Right atrium auricular region (tissue), 2 donors: Measurements from ENCODE around the gene EIF3I. TPM values are rescaled to one million over a fixed set of nuclear protein-coding genes. Genes with fewer than 3 reads are reported as not detected.
A peak's percentile ranks its signal among the peaks of the same experiment; 100 is the strongest.

Experiments used
- DNase-seq: peaks from one replicate; pipeline ENCODE4 v3.0.0-alpha.2; 2019; ENCODE audit warnings: low spot score
- H3K27ac ChIP-seq, 2 donors: fragments of 200-600 bp; sonication (generic); 1 replicate in 1 of 2; 2 replicates in 1 of 2; pipeline ENCODE4 v1.5.1; 2016 to 2019
- H3K27me3 ChIP-seq, 2 donors: fragments of 200-600 bp; sonication (generic); one replicate each; pipeline versions ENCODE4 v1.5.1 to v1.6.0; 2017 to 2019
- H3K36me3 ChIP-seq: fragments of 200-600 bp; sonication (generic); one replicate; pipeline ENCODE4 v1.5.1; 2016
- H3K4me1 ChIP-seq, 2 donors: fragments of 200-600 bp; sonication (generic); one replicate each; pipeline versions ENCODE4 v1.5.1 to v1.6.0; 2017 to 2019
- H3K4me3 ChIP-seq, 2 donors: fragments of 200-600 bp; sonication (generic); 1 replicate in 1 of 2; 2 replicates in 1 of 2; pipeline ENCODE4 v1.5.1; 2017 to 2019; ENCODE audit warnings: mild to moderate bottlenecking in 1 of 2, moderate library complexity in 1 of 2
- H3K9me3 ChIP-seq, 2 donors: fragments of 200-600 bp; sonication (generic); one replicate each; pipeline ENCODE4 v1.5.1; 2019
- total RNA-seq, 2 donors: library from RNA; depleted of rRNA; stranded (reverse); fragments of >200 nt; gene quantifications; one replicate each; pipeline ENCODE4 v1.1.0, GENCODE V29; 2016
- TF ChIP-seq, protein P1 (sequence below), 2 donors: fragments of 200-600 bp; sonication (generic); IDR thresholded peaks; one replicate each; pipeline ENCODE4 v1.5.1; 2019; ENCODE audit warnings: antibody characterized with exemption in 2 of 2

Gene EIF3I
- total RNA-seq, 2 donors from 2014 or later: 123 to 131 TPM

DNA sequence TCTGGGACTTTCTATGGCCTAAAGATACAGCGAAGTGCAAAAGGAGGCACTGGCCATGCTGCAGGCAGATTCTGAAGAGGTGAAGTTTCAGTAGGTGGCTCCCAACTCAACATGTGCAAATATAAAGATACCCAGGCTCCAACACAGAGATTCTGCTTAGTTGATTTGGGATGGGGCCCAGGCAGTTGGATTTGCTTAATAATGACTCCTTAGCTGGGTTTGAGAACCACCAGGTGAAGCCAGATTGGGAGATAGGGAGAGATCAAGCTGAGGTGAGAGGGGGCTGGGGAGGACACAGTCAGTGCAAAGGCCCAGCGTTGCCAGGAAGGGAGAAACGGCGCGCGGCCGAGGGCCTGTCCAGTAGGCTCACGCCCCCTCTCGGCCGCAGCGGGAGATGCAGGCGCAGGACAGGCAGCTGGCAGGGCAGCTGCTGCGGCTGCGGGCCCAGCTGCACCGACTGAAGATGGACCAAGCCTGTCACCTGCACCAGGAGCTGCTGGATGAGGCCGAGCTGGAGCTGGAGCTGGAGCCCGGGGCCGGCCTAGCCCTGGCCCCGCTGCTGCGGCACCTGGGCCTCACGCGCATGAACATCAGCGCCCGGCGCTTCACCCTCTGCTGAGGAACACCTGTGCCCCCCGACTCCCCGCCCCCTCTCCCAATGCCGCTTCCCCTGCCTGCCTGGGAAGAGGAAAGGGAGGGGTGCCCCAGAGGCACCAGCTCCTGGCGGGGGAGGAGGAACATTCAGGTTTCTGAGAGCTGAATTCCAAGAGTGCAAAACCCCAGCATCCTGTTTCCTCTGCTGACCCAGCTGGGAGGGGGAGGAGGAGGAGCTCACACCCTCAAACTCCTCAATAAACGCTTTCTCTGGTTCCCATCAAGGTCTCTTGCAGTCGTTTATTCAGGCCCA is 26.0 kb downstream of the EIF3I start:
- no peaks in the 10 kb centered on the region for H3K36me3 ChIP-seq
- no peaks in the 10 kb centered on the region for H3K9me3 ChIP-seq
- no peaks in the 10 kb centered on the region for H3K27me3 ChIP-seq
- peaks cover 0 to 56% of the 10 kb centered on the region in 2 donors for H3K4me1 ChIP-seq
- peak overlapping the region; percentile 66 to 67 for H3K27ac ChIP-seq
- DNase-seq: peak; percentile 88
- TF ChIP-seq, protein P1, sequence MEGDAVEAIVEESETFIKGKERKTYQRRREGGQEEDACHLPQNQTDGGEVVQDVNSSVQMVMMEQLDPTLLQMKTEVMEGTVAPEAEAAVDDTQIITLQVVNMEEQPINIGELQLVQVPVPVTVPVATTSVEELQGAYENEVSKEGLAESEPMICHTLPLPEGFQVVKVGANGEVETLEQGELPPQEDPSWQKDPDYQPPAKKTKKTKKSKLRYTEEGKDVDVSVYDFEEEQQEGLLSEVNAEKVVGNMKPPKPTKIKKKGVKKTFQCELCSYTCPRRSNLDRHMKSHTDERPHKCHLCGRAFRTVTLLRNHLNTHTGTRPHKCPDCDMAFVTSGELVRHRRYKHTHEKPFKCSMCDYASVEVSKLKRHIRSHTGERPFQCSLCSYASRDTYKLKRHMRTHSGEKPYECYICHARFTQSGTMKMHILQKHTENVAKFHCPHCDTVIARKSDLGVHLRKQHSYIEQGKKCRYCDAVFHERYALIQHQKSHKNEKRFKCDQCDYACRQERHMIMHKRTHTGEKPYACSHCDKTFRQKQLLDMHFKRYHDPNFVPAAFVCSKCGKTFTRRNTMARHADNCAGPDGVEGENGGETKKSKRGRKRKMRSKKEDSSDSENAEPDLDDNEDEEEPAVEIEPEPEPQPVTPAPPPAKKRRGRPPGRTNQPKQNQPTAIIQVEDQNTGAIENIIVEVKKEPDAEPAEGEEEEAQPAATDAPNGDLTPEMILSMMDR (IDR thresholded peaks at IDR 0.05): peak; percentile 78 to 94
- H3K4me3 ChIP-seq: no peak overlapping the region

DNA sequence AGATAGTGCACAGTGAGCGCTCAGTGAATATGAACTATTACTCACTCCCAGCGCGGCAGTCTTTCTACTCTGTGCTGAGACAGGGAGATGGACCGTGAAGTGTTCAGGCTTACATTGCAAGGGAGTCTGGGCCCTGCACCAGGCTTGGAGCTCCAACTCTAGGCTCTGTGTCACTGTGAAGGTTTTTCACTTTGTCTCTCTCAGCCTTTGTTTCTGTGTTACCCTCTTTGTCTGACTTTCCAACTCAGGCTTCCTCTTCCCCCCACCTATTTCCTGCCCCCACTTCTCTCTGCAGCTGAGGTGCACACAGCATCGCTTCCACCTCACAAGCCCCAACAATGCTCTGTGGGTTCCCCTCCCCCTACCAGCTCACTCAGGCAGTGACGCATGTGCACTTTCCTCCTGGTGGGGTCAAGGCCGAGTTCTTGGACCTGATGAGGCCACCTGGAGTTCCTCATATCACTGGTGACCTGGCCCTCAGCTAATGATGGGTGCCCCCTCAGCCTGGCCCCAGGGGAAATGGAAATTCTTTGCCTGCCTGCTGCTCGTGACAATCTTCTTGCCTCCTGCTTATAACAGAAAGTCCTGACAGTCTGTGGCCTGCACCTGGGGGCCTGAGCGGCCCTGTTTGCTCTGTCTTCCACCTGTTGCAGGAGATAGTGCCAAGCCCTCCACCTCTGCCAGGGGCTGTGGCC is 27.8 kb downstream of the EIF3I start:
- no peak for DNase-seq
- Histone ChIP-seq H3K27me3 (no peaks in the 10 kb centered on the region), H3K4me1 (peaks cover 0 to 56% of the 10 kb centered on the region in 2 donors), H3K27ac (peak overlapping the region; percentile 62 to 66), H3K4me3 (no peak overlapping the region), H3K36me3 (no peaks in the 10 kb centered on the region), H3K9me3 (no peaks in the 10 kb centered on the region)
- TF ChIP-seq, protein P1 (IDR thresholded peaks at IDR 0.05): no peak

DNA sequence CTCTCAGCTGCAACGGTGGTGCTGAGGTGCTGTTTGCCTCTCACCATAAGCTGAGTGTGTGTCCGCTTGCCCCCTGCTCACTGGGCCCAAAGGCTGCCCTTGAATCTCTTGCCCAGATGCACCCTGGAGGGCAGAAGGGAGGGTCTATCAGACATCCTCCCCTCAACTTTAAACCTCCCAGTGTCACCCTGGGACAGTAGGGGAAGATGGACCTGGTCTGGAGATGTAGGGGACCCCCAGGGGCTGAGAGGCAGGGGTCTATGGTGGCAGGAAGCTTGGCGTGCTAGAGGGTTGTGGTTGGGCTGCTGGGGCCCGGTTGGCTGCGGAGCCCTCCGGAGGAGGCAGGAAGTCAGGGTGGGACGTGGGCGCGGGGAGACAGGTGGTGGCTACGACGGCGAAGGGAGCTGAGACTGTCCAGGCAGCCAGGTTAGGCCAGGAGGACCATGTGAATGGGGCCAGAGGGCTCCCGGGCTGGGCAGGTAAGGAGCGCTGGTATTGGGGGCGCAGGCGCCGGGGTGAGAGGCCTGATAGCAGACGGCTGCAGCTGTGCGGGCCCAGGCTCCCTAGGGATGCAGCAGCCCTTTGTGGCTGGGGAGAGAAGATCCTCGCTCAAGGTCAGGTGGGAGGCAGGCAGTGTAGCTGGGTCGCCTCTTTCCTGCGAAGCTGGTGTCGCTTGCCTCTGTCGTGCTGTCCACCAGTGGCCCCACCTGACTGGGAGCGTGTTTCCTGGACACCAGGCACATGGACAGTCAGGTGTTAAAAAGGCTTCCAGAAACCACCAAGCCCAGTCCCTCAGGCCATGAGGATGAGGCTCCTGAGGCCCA is 28.9 kb downstream of the EIF3I start, which contains the start of gene LCK:
Gene LCK (plus strand): TSS at position 373 of the 824 bp plus-strand sequence. CDS start 23,065 bp downstream, outside the sequence.
- no peaks in the 10 kb centered on the region for H3K27me3 ChIP-seq
- DNase-seq: no peak
- H3K4me3 ChIP-seq: no peak within 1 kb of the TSS
- H3K27ac ChIP-seq: peak within 1 kb of the TSS; percentile 59 to 66
- no peaks in the 10 kb centered on the region for H3K36me3 ChIP-seq
- H3K9me3 ChIP-seq: no peaks in the 10 kb centered on the region
- TF ChIP-seq, protein P1 (IDR thresholded peaks at IDR 0.05): no peak
- peaks cover 0 to 54% of the 10 kb centered on the region in 2 donors for H3K4me1 ChIP-seq

DNA sequence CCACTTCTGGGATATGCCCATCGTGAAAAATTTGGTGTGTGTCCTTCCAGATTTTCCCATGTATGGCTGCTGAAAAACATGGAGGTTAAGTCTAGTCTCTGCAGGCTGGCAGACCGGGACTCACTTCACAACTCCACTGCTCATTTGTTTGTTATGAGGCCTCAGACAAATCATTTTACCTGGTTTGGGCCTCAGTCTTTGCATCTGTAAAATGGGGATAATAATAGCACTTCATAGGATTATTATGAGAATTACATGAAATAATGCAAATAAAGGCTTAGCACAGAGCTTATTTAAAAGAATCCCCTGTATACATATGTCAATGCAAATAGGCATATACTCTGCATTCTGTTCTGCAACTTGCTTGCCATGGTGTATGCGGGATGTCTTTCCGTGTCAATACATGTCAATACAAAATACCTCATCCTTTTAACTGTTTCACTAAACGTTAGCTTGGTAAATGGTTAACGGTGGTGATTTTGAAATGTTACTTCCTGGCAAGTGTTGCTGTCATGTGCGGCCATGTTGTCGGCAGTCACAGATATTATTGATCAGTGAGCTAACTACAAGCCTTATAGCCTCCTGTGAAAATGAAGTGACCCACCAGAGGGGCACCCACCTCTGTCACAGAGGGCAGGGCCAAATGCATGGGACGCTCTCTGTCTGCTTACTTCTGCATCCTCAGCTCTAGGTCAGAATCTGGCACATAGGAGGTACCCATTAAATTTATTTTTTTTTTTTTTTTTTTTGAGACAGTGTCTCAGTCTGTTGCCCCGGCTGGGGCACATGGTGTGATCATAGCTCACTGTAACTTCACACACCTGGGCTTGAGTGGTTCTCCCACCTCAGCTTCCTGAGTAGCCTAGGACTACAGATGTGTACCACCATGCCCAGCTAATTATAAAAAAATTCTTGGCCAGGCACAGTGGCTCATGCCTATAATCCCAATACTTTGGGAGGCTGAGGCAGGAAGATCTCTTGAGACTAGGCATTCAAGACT is 33.2 kb downstream of the EIF3I start:
- TF ChIP-seq, protein P1 (IDR thresholded peaks at IDR 0.05): no peak
- Histone ChIP-seq H3K4me3 (no peak overlapping the region), H3K27me3 (no peaks in the 10 kb centered on the region), H3K9me3 (no peaks in the 10 kb centered on the region), H3K4me1 (peaks cover 0 to 17% of the 10 kb centered on the region in 2 donors), H3K36me3 (no peaks in the 10 kb centered on the region), H3K27ac (no peak overlapping the region)
- no peak for DNase-seq
